Activated B cell treated with CpG ODN at 0.5 μM for 24 hours (primary cell): ENCODE measurements around the gene ACVR1B. TPM values are rescaled to one million over a fixed set of nuclear protein-coding genes. Genes with fewer than 3 reads are reported as not detected.

Source experiments
- ATAC-seq: fragments of 200-7000 bp; cut with Tn5 transposase; one replicate; pipeline ENCODE4 v1.10.0; 2021; ENCODE audit warnings: low read depth, mild to moderate bottlenecking, moderate library complexity
- CTCF ChIA-PET: fragments of 350-600 bp; sonication (Branson Sonifier 250); formaldehyde crosslinking; loops from one replicate; lab custom pipeline; 2021; ENCODE audit warnings: antibody characterized with exemption; lab: Charles Lee
- POLR2A ChIA-PET: fragments of 350-600 bp; sonication (Branson Sonifier 250); formaldehyde crosslinking; loops from one replicate; lab custom pipeline; 2021; ENCODE audit warnings: antibody characterized with exemption; lab: Charles Lee
- DNase-seq: peaks from one replicate; pipeline ENCODE4 v3.0.0; 2022
- H3K27ac Mint-ChIP-seq: one replicate; pipeline ENCODE4 v1.8.0; 2020; ENCODE audit warnings: mixed read lengths
- H3K27me3 Mint-ChIP-seq: one replicate; pipeline ENCODE4 v1.8.0; 2021; ENCODE audit warnings: mixed read lengths
- H3K36me3 Mint-ChIP-seq: one replicate; pipeline ENCODE4 v1.8.0; 2021; ENCODE audit warnings: low read depth, mixed read lengths
- H3K4me1 Mint-ChIP-seq: one replicate; pipeline ENCODE4 v1.8.0; 2021; ENCODE audit warnings: mixed read lengths
- H3K4me3 Mint-ChIP-seq: one replicate; pipeline ENCODE4 v1.8.0; 2020; ENCODE audit warnings: mild to moderate bottlenecking, mixed read lengths
- H3K9me3 Mint-ChIP-seq: one replicate; pipeline ENCODE4 v1.8.0; 2020; ENCODE audit warnings: mixed read lengths
- CTCF ChIP-seq: fragments of 200-600 bp; IDR thresholded peaks from one replicate; pipeline ENCODE4 v1.8.0; 2022; ENCODE audit warnings: antibody characterized with exemption, mild to moderate bottlenecking
- intact Hi-C: fragments of 100-400 bp; cut with micrococcal nuclease; formaldehyde crosslinking; loops from one replicate; pipeline ENCODE4 v1.15.1; 2024
- total RNA-seq: library from RNA; stranded (reverse); gene quantifications from 2 replicates; pipeline ENCODE4 v1.2.3, GENCODE V29; 2022

Gene ACVR1B
- total RNA-seq, 1 donor from 2014 or later: 10.0 TPM

GRCh38 chr12:51922762-51923505 is 28.6 kb upstream of the ACVR1B start:
- no peaks in the 10 kb centered on the region for H3K36me3 Mint-ChIP-seq
- ChIA-PET CTCF (interaction anchor here (0.8 to 2.9 kb wide), 4 partner anchors 43 to 55 kb away, joined by 3 to 9 read pairs (median 5); no protein-coding TSS in a partner anchor), POLR2A (no interaction called here)
- H3K9me3 Mint-ChIP-seq: no peaks in the 10 kb centered on the region
- H3K27me3 Mint-ChIP-seq: no peaks in the 10 kb centered on the region
- peaks cover 32% of the 10 kb centered on the region for H3K4me1 Mint-ChIP-seq
- peak overlapping the region; percentile 56 for H3K4me3 Mint-ChIP-seq
- DNase-seq (no peak), ATAC-seq (no peak)
- no peak for TF ChIP-seq CTCF
- intact Hi-C loops: loop anchor here (1.0 to 5.0 kb wide), 2 partner anchors 36 to 502 kb away; partner anchors contain the start of gene ANKRD33
- no peak overlapping the region for H3K27ac Mint-ChIP-seq

GRCh38 chr12:51923506-51924365 is 27.8 kb upstream of the ACVR1B start:
- H3K27ac Mint-ChIP-seq: no peak overlapping the region
- H3K9me3 Mint-ChIP-seq: no peaks in the 10 kb centered on the region
- CTCF ChIA-PET: interaction anchor here (0.8 to 2.9 kb wide), 3 partner anchors 47 to 54 kb away, joined by 4 to 9 read pairs (median 6); no protein-coding TSS in a partner anchor
- DNase-seq (peak; percentile 44), ATAC-seq (peak; percentile 66)
- no peak overlapping the region for H3K4me3 Mint-ChIP-seq
- intact Hi-C loops: loop anchor here (1.0 to 5.0 kb wide), 2 partner anchors 36 to 502 kb away; partner anchors contain the start of gene ANKRD33
- no peak for TF ChIP-seq CTCF
- H3K27me3 Mint-ChIP-seq: no peaks in the 10 kb centered on the region
- POLR2A ChIA-PET: no interaction called here
- H3K4me1 Mint-ChIP-seq: peaks cover 32% of the 10 kb centered on the region
- no peaks in the 10 kb centered on the region for H3K36me3 Mint-ChIP-seq

GRCh38 chr12:51924551-51925319 is 26.8 kb upstream of the ACVR1B start:
- no peak for DNase-seq
- TF ChIP-seq CTCF: no peak
- Mint-ChIP-seq H3K36me3 (no peaks in the 10 kb centered on the region), H3K4me1 (peaks cover 32% of the 10 kb centered on the region), H3K27ac (no peak overlapping the region), H3K27me3 (peaks cover 2% of the 10 kb centered on the region), H3K9me3 (no peaks in the 10 kb centered on the region), H3K4me3 (peak overlapping the region; percentile 8)
- POLR2A ChIA-PET: no interaction called here
- ATAC-seq: peak; percentile 35
- intact Hi-C loops: loop anchor here (5.0 kb wide), 1 partner anchor 37 kb away; the partner anchor contains the start of gene ANKRD33
- CTCF ChIA-PET: no interaction called here

GRCh38 chr12:51925346-51926063 is 26.0 kb upstream of the ACVR1B start:
- Mint-ChIP-seq H3K9me3 (no peaks in the 10 kb centered on the region), H3K27me3 (peaks cover 2% of the 10 kb centered on the region), H3K4me1 (peaks cover 32% of the 10 kb centered on the region), H3K36me3 (no peaks in the 10 kb centered on the region), H3K27ac (no peak overlapping the region), H3K4me3 (no peak overlapping the region)
- no peak for TF ChIP-seq CTCF
- CTCF ChIA-PET: interaction anchor here (1.2 kb wide), 1 partner anchor 10 kb away, joined by 3 read pairs; no protein-coding TSS in a partner anchor
- POLR2A ChIA-PET: no interaction called here
- intact Hi-C loops: loop anchor here (1.0 kb wide), 1 partner anchor 55 kb away; no protein-coding TSS in a partner anchor
- DNase-seq: no peak
- ATAC-seq: no peak
